GM21447 (cell line): ENCODE data around the gene NEU4.
"Not testable (repeated sequence)": the region's sequence is repeated elsewhere in the genome, so short reads cannot be mapped to it uniquely, and the experiment has no call there.

Experiments
- ATAC-seq: cut with Tn5 transposase; IDR thresholded peaks from one replicate; pipeline ENCODE4 v1.9.1; 2021; ENCODE audit not compliant: unreplicated experiment

The NEU4 gene

GRCh38 chr2:241798631-241799521, 10.1 kb upstream of the NEU4 start:
- ATAC-seq = no peak

GRCh38 chr2:241799522-241800197, 9.3 kb upstream of the NEU4 start:
- ATAC-seq = no peak

GRCh38 chr2:241800198-241800903, 8.6 kb upstream of the NEU4 start:
- not testable (repeated sequence) for ATAC-seq

GRCh38 chr2:241801611-241802420, 7.2 kb upstream of the NEU4 start:
- no peak for ATAC-seq

GRCh38 chr2:241802421-241803318, 6.3 kb upstream of the NEU4 start:
- no peak for ATAC-seq

GRCh38 chr2:241803387-241804325, 5.3 kb upstream of the NEU4 start:
- no peak for ATAC-seq

GRCh38 chr2:241804326-241805229, 4.4 kb upstream of the NEU4 start:
- no peak for ATAC-seq

GRCh38 chr2:241806217-241806616, 2.8 kb upstream of the NEU4 start:
- not testable (repeated sequence) for ATAC-seq

- no peak for ATAC-seq
Measured at GRCh38 chr2:241808051-241808720, 807 bp upstream of the NEU4 start.

GRCh38 chr2:241809383-241810306, 652 bp downstream of the NEU4 start:
- no peak for ATAC-seq

- no peak for ATAC-seq
Measured at GRCh38 chr2:241810307-241811200, 1.6 kb downstream of the NEU4 start.

- no peak for ATAC-seq
Measured at GRCh38 chr2:241811201-241811951, 2.4 kb downstream of the NEU4 start.

- no peak for ATAC-seq
Measured at GRCh38 chr2:241811952-241812729, 3.1 kb downstream of the NEU4 start.
